Mammary epithelial cell (primary cell): Measurements from ENCODE around the gene DNAH10.

Source experiments
- CTCF ChIP-seq, 2 donors: IDR thresholded peaks in 1 of 2; conservative IDR thresholded peaks in 1 of 2; 2 replicates each; pipeline ENCODE4 v1.5.1; 2011 to 2012; ENCODE audit warnings: inconsistent platforms in 2 of 2, low read length in 2 of 2, mild to moderate bottlenecking in 2 of 2, control low read depth in 1 of 2, low read depth in 1 of 2; ENCODE audit not compliant: insufficient read depth in 1 of 2; ENCODE audit errors: extremely low read depth in 1 of 2
- EZH2 ChIP-seq: IDR thresholded peaks from 2 replicates; pipeline ENCODE4 v1.6.1; 2012; ENCODE audit warnings: low read length, inconsistent platforms, borderline replicate concordance

GRCh38 chr12:123847019-123847418 lies 84.9 kb downstream of the DNAH10 start:
- TF ChIP-seq CTCF (conservative IDR thresholded peaks at IDR 0.05 in 1 of 2, IDR thresholded peaks at IDR 0.05 in 1 of 2; ENCODE audit: extremely low read depth in 1 of 2, insufficient read depth in 1 of 2, low read depth in 1 of 2, low read length in 2 of 2) (no peak), EZH2 (no peak)
